Ectodermal cell (in vitro differentiated cells): ENCODE data around the gene WDR3.

ENCODE experiments used
- H3K27ac ChIP-seq: 2 replicates; pipeline ENCODE4 v1.7.0; 2013; ENCODE audit warnings: mild to moderate bottlenecking, low read depth, low read length; ENCODE audit not compliant: insufficient read depth, poor library complexity, severe bottlenecking
- H3K27me3 ChIP-seq: 2 replicates; pipeline ENCODE4 v1.7.0; 2013; ENCODE audit warnings: mild to moderate bottlenecking, low read length; ENCODE audit not compliant: insufficient read depth, control insufficient read depth, poor library complexity, severe bottlenecking
- H3K36me3 ChIP-seq: one replicate; pipeline ENCODE4 v1.7.0; 2013; ENCODE audit warnings: low read length; ENCODE audit not compliant: control insufficient read depth, insufficient read depth
- H3K4me1 ChIP-seq: one replicate; pipeline ENCODE4 v1.7.0; 2013; ENCODE audit warnings: low read length; ENCODE audit not compliant: control insufficient read depth, insufficient read depth
- H3K4me3 ChIP-seq: 2 replicates; pipeline ENCODE4 v1.7.0; 2013; ENCODE audit warnings: low read depth, low read length, control low read depth; ENCODE audit not compliant: insufficient read depth
- H3K9me3 ChIP-seq: 2 replicates; pipeline ENCODE4 v1.7.0; 2013; ENCODE audit warnings: mild to moderate bottlenecking, low read length, moderate library complexity; ENCODE audit not compliant: control insufficient read depth
- WGBS, 2 experiments: methylation state at CpG; one replicate each; pipeline ENCODE4 v1.1.7; 2013; ENCODE audit warnings: missing lambda C conversion rate in 2 of 2; 5-methylcytosine and 5-hydroxymethylcytosine counted together

The WDR3 gene

GRCh38 chr1:117933769-117934168 is 4.2 kb downstream of the WDR3 start:
- WGBS, 2 experiments: 89 to 100% methylated on average over 2 of the region's 2 CpGs
- no peaks in the 10 kb centered on the region for H3K27me3 ChIP-seq
- H3K27ac ChIP-seq: no peak overlapping the region
- no peak overlapping the region for H3K4me3 ChIP-seq
- H3K4me1 ChIP-seq: peaks cover 6% of the 10 kb centered on the region
- no peaks in the 10 kb centered on the region for H3K9me3 ChIP-seq
- no peaks in the 10 kb centered on the region for H3K36me3 ChIP-seq

GRCh38 chr1:117942293-117942692 is 12.8 kb downstream of the WDR3 start:
- peaks cover 51% of the 10 kb centered on the region for H3K36me3 ChIP-seq
- no peaks in the 10 kb centered on the region for H3K4me1 ChIP-seq
- no peak overlapping the region for H3K27ac ChIP-seq
- H3K27me3 ChIP-seq: no peaks in the 10 kb centered on the region
- H3K9me3 ChIP-seq: no peaks in the 10 kb centered on the region
- WGBS, 2 experiments: 91 to 100% methylated on average over 2 of the region's 2 CpGs
- no peak overlapping the region for H3K4me3 ChIP-seq

GRCh38 chr1:117952386-117952785 is 22.8 kb downstream of the WDR3 start:
- 100% methylated on average over 1 of the region's 1 CpG for WGBS, 2 experiments
- H3K36me3 ChIP-seq: peaks cover 35% of the 10 kb centered on the region
- no peaks in the 10 kb centered on the region for H3K27me3 ChIP-seq
- no peak overlapping the region for H3K27ac ChIP-seq
- no peaks in the 10 kb centered on the region for H3K4me1 ChIP-seq
- no peaks in the 10 kb centered on the region for H3K9me3 ChIP-seq
- no peak overlapping the region for H3K4me3 ChIP-seq

- H3K27me3 ChIP-seq: no peaks in the 10 kb centered on the region
- no peak overlapping the region for H3K4me3 ChIP-seq
- no peaks in the 10 kb centered on the region for H3K9me3 ChIP-seq
- H3K27ac ChIP-seq: no peak overlapping the region
- WGBS, 2 experiments: 93 to 95% methylated on average over 3 of the region's 3 CpGs
- no peaks in the 10 kb centered on the region for H3K4me1 ChIP-seq
- H3K36me3 ChIP-seq: peaks cover 24% of the 10 kb centered on the region
Observed at GRCh38 chr1:117959364-117959763, 29.8 kb downstream of the WDR3 start.

- Histone ChIP-seq H3K4me3 (no peak overlapping the region), H3K36me3 (peaks cover 5% of the 10 kb centered on the region), H3K9me3 (no peaks in the 10 kb centered on the region), H3K27ac (no peak overlapping the region), H3K4me1 (no peaks in the 10 kb centered on the region), H3K27me3 (no peaks in the 10 kb centered on the region)
- 93 to 94% methylated on average over 3 of the region's 3 CpGs for WGBS, 2 experiments
Observed at GRCh38 chr1:117964290-117965038, 34.9 kb downstream of the WDR3 start.

GRCh38 chr1:117967477-117967876 is 37.9 kb downstream of the WDR3 start:
- H3K27ac ChIP-seq: peak overlapping the region; percentile 37
- no peaks in the 10 kb centered on the region for H3K36me3 ChIP-seq
- no peaks in the 10 kb centered on the region for H3K9me3 ChIP-seq
- peaks cover 9% of the 10 kb centered on the region for H3K4me1 ChIP-seq
- WGBS, 2 experiments: 44 to 50% methylated on average over 4 of the region's 4 CpGs
- H3K4me3 ChIP-seq: no peak overlapping the region
- H3K27me3 ChIP-seq: no peaks in the 10 kb centered on the region

GRCh38 chr1:117967881-117968280 is 38.3 kb downstream of the WDR3 start:
- H3K27me3 ChIP-seq: no peaks in the 10 kb centered on the region
- no peak overlapping the region for H3K4me3 ChIP-seq
- WGBS, 2 experiments: 86% methylated on average over 1 of the region's 1 CpG; no CpG with 5 or more reads in 1 of the 2 experiments
- peak overlapping the region; percentile 37 for H3K27ac ChIP-seq
- no peaks in the 10 kb centered on the region for H3K36me3 ChIP-seq
- no peaks in the 10 kb centered on the region for H3K9me3 ChIP-seq
- H3K4me1 ChIP-seq: peaks cover 9% of the 10 kb centered on the region

GRCh38 chr1:117970252-117970651 is 40.7 kb downstream of the WDR3 start:
- H3K4me3 ChIP-seq: no peak overlapping the region
- no peaks in the 10 kb centered on the region for H3K9me3 ChIP-seq
- H3K27me3 ChIP-seq: no peaks in the 10 kb centered on the region
- peaks cover 9% of the 10 kb centered on the region for H3K4me1 ChIP-seq
- no peak overlapping the region for H3K27ac ChIP-seq
- no peaks in the 10 kb centered on the region for H3K36me3 ChIP-seq
- WGBS, 2 experiments: 66 to 72% methylated on average over 9 of the region's 9 CpGs

- peaks cover 9% of the 10 kb centered on the region for H3K4me1 ChIP-seq
- H3K9me3 ChIP-seq: no peaks in the 10 kb centered on the region
- no peaks in the 10 kb centered on the region for H3K27me3 ChIP-seq
- H3K4me3 ChIP-seq: no peak overlapping the region
- H3K36me3 ChIP-seq: no peaks in the 10 kb centered on the region
- no peak overlapping the region for H3K27ac ChIP-seq
Observed at GRCh38 chr1:117971777-117972176, 42.2 kb downstream of the WDR3 start.

GRCh38 chr1:117976381-117976780 is 46.8 kb downstream of the WDR3 start:
- H3K4me3 ChIP-seq: no peak overlapping the region
- H3K9me3 ChIP-seq: no peaks in the 10 kb centered on the region
- no peaks in the 10 kb centered on the region for H3K27me3 ChIP-seq
- 91 to 93% methylated on average over 3 of the region's 3 CpGs for WGBS, 2 experiments
- H3K4me1 ChIP-seq: no peaks in the 10 kb centered on the region
- H3K27ac ChIP-seq: no peak overlapping the region
- H3K36me3 ChIP-seq: no peaks in the 10 kb centered on the region
